LNCaP clone FGC (cell line): ENCODE data around the gene SOX14.

Experiments
- DNase-seq: peaks from one replicate; pipeline ENCODE4 v3.0.0-alpha.2; 2011; ENCODE audit warnings: low read depth
- H3K4me3 ChIP-seq: 2 replicates; pipeline ENCODE4 v1.5.1; 2011; ENCODE audit warnings: mild to moderate bottlenecking, low read depth, low read length, control low read depth
- TF ChIP-seq, protein P1 (sequence below): IDR thresholded peaks from 2 replicates; pipeline ENCODE4 v1.5.1; 2012; ENCODE audit warnings: mild to moderate bottlenecking; ENCODE audit not compliant: control insufficient read depth, insufficient read depth; ENCODE audit errors: extremely low read depth

The SOX14 gene

DNA sequence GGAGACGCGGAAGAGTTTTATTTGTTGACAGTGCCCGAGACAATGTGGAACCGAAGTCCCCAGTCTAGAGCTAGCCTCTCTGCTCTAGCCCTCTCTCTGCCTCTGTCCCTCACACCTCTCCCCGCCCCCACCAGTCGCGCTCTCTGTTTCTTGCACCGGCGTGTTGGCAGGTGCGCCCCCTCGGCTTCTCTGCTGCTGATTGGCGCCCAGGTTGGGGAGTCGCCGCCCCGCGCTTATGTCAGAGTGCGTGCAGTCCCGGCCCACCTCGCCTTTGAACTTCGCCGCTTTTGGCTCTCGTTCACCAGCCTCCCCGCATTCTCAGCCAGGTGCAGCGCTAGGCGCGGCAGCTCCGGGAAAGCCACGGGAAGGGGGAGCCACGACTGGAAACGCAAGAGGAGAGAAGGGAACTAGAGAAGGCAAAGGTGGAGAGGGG is at the start of gene SOX14:
Gene SOX14 (plus strand): TSS at position 315 of the 433 bp plus-strand sequence. CDS start 470 bp downstream, outside the sequence.
- peak within 1 kb of the TSS; percentile 32 for H3K4me3 ChIP-seq
- TF ChIP-seq, protein P1, sequence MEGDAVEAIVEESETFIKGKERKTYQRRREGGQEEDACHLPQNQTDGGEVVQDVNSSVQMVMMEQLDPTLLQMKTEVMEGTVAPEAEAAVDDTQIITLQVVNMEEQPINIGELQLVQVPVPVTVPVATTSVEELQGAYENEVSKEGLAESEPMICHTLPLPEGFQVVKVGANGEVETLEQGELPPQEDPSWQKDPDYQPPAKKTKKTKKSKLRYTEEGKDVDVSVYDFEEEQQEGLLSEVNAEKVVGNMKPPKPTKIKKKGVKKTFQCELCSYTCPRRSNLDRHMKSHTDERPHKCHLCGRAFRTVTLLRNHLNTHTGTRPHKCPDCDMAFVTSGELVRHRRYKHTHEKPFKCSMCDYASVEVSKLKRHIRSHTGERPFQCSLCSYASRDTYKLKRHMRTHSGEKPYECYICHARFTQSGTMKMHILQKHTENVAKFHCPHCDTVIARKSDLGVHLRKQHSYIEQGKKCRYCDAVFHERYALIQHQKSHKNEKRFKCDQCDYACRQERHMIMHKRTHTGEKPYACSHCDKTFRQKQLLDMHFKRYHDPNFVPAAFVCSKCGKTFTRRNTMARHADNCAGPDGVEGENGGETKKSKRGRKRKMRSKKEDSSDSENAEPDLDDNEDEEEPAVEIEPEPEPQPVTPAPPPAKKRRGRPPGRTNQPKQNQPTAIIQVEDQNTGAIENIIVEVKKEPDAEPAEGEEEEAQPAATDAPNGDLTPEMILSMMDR: no peak
- no peak for DNase-seq

GRCh38 chr3:137714551-137714950 is 49.6 kb upstream of the SOX14 start:
- DNase-seq: no peak
- TF ChIP-seq, protein P1: no peak
- H3K4me3 ChIP-seq: no peak overlapping the region

DNA sequence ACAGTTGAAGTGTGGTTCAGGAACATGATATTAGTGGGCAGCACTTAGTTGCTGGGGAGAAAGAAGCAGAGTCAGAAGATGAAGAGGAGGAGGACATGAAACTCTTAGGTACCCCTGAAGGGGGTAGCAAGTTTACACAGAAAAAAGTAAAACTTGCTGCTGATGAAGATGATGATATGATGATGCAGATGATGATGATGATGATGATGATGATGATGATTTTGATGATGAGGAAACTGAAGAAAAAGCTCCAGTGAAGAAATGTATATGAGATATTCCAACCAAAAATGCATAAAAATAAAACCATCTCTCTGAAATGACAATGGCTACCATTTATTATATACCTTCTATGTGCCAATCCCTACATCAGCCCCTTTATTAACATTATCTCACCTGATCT is 39.9 kb upstream of the SOX14 start:
- no peak overlapping the region for H3K4me3 ChIP-seq
- TF ChIP-seq, protein P1: no peak
- DNase-seq: no peak

DNA sequence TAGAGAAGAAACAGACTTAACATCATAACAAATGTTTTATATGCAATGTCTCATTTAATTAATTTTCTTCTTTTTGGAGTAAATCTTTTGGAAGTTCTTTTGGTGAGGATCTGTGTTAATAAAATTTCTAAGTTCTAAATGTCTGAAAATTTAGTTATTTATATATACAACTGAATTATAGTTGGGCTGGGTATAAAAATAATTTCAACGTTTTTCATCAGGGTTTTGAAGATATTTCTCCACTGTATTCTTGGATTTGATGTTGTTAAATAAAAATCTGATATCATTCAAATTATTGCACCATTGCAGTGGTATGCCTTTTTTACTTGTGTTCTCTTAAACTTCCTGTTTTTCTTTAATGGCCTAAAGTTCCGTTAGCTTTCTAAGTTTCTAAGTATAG is 26.9 kb upstream of the SOX14 start:
- H3K4me3 ChIP-seq: no peak overlapping the region
- no peak for DNase-seq
- TF ChIP-seq, protein P1: no peak

DNA sequence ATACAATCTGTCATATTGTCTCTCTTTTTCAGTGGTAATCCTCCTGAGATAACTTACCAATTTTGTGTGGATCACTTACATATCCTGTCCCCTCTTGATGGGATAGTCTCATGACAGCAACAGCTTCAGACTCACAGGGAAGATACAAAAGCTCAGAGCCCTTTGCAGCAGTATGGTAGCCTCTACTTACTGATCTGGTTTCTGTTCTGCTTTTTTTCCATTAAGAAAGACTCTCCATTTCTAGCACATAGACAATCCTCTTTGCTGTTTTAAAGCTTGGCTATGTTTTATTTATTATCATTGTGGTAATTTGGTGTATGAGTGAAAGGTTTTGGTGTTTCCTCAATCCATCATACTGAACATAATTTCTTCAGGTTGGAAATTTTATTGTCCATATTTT is 25.4 kb upstream of the SOX14 start:
- TF ChIP-seq, protein P1: no peak
- DNase-seq: no peak
- no peak overlapping the region for H3K4me3 ChIP-seq

- DNase-seq: no peak
- no peak overlapping the region for H3K4me3 ChIP-seq
- TF ChIP-seq, protein P1: no peak
Measured at GRCh38 chr3:137743608-137744007, 20.5 kb upstream of the SOX14 start.

DNA sequence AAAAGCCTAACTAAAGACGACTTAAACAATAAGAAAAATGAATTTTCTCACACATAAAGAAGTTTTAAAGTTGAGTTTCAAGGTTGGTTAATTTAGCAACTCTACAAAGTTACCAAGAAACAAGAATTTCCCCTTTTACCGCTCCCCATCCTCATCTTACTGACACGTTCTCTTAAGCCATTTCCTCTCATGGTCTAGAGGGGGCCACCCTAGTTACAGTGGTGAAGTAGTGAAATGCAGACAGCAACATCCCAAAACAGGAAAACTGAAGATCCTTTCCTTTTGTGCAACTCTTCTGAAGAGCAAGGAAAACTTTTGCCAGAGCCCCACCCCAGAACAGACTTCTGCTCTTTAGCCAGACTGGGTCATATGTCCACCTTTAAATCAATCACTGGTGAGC is 17.3 kb upstream of the SOX14 start:
- DNase-seq: no peak
- TF ChIP-seq, protein P1: no peak

More for the DNA sequence above, 17.3 kb upstream of the SOX14 start:
- no peak overlapping the region for H3K4me3 ChIP-seq
